T47D (cell line): ENCODE data around the gene REL.
A peak's percentile ranks its signal among the peaks of the same experiment; 100 is the strongest.

ENCODE experiments used
- DNase-seq, 2 experiments: peaks; one replicate each; pipeline versions ENCODE4 v3.0.0 to v3.0.0-alpha.2; 2011 to 2012; ENCODE audit warnings: low read depth in 1 of 2, low spot score in 1 of 2
- JUND ChIP-seq: IDR thresholded peaks from 2 replicates; pipeline ENCODE4 v1.6.1; 2012; ENCODE audit warnings: low read depth
- in situ Hi-C: cut with HindIII; loops from 2 replicates; pipeline ENCODE4 v1.10.0; 2016; ENCODE audit warnings: low sequenced_read_pairs, low pct_unique_long_range_greater_than_20kb

The REL gene

DNA sequence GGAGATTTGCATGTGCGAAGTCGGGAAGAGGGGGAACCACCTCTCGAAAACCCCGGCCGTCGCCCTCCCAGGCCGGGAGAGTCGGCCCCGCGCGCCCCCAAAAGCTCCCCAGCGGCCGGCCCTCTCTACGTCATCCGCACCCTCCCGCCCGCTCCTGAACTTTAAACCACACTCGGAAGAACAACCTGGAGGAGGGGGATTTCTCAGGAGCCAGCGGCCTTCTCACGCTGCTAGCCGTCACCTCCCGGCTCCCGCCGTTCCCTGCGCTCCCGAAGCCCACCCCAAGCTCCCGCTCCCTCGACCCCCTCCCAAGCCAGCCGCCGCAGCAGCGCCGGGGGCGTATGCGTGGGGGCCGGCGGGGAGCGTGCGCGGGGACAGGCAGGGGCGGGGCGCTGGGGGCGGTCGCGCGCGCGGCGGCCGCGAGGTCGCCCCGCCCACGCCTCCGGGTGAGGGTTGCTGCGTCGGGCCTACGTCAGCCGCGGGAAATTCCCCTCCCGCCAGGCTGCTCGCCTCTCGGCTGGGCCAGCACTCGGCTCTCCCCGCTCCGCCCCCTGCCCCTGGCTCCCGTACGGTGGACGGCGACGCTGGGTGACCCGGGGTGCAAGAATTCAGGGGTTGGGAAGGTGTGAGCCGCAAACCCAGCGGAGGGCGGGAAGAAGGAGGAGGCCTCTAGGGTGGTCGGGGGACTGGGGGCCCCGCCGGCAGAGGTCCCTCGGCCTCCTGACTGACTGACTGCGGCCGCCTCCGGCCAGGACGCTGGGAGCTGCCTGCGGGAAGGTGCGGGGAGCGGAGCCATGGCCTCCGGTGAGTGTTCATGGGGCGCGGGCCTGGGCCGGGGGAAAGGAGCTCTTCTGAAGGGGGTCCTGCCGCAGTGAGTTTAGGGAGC is at the start of gene REL:
Gene REL, plus strand, starts transcription at position 528 of the 886 bp plus-strand sequence. Its CDS starts 267 bp downstream, at position 795.
- peak; percentile 67 to 89 for DNase-seq
- TF ChIP-seq JUND: no peak
- in situ Hi-C loops: no loop called here

DNA sequence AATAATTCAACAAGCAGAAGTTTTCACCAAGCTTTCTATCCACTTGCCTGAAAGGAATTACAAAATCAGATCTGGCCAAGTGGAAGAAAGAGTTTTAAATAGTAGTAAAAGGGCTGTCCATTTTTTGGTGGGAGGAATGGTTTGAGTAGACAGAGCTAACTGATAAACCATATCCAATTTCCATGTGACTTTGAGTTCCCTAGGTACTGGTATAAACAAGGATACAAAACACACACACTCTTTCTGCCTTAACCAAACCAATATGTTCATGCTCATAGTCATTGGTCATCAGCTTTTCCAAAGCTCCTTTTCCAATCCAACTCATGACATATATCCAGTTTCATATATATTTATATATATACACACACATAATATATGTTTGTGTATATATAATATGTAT is 49.5 kb upstream of the REL start:
- no peak for TF ChIP-seq JUND
- no peak for DNase-seq
- in situ Hi-C loops: no loop called here

- TF ChIP-seq JUND: no peak
- in situ Hi-C loops: no loop called here
- DNase-seq: no peak
Measured at GRCh38 chr2:60832621-60833020, 48.8 kb upstream of the REL start.

- in situ Hi-C loops: no loop called here
- no peak for DNase-seq
- no peak for TF ChIP-seq JUND
Measured at GRCh38 chr2:60834270-60834717, 47.1 kb upstream of the REL start.

- no peak for DNase-seq
- no peak for TF ChIP-seq JUND
- in situ Hi-C loops: no loop called here
Measured at GRCh38 chr2:60836491-60836890, 44.9 kb upstream of the REL start.

DNA sequence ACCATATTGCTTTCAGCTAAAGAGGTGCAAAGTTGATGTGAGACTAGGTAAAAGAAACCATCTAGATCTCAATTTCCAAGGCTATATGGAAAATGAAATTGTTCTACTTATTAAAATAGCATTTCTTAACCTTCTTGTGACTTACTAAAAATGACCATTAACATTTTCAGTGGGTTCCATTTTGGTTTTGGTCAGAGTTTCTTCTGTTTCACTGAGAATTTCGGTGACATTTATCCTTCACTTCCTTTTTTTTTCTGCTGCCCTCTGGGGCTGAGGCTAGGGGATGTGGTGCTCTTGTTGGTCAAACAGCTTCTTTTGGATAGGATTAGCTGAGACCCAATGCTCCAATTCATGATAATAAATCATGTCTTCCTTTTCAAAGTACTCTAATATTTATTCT is 44.3 kb upstream of the REL start:
- in situ Hi-C loops: no loop called here

DNA sequence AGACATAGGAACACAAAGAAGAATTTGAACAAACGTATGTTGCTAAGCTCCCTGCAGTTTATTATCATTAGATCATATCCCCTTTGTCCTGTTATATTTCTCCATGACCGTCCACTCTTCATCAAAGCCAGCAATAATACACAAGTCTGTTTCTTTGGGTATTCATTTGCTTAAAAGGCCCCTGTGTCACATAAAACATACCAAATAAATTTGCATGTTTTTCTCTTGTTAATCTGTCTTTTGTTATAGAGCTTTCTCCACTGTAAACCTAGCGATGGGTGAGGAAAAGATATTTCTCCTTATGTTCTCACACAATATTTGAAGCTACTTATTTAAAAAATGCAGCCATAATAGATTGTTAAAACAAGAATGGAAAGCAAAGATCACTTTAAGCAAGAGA is 42.9 kb upstream of the REL start:
- in situ Hi-C loops: no loop called here
- no peak for TF ChIP-seq JUND
- DNase-seq: no peak

More for the DNA sequence above, 44.3 kb upstream of the REL start:
- TF ChIP-seq JUND: no peak
- no peak for DNase-seq

DNA sequence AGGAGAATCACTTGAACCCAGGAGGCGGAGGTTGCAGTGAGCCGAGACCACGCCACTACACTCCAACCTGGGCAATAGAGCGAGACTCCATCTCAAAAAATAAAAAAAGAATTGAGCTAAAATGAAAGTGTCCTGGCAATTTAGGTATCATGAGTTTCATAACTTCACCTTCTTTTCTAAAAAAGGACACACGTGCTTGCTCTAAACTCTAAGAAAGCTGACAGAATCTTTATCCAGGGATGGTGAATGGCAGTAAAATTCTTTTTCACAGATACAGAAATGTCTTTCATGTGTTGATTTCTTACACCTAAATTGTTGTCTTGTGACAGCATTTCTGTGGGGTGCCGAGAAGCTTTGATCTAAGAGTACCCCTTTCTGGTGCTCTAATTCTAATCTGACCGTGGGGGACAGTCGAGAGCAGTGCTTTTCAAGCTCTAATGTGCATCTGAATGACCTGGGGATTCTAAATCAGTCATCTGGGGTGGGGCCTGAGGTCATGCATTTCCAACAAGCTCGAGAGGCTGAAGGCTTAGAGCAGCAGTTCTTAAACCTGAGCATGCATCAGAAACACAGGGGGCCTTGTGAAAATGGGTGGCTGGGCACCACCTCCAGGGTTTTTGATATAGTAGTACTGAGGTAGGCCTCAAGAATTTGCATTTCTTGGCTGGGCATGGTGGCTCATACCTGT is 42.1 kb upstream of the REL start:
- no peak for DNase-seq
- in situ Hi-C loops: no loop called here
- no peak for TF ChIP-seq JUND

DNA sequence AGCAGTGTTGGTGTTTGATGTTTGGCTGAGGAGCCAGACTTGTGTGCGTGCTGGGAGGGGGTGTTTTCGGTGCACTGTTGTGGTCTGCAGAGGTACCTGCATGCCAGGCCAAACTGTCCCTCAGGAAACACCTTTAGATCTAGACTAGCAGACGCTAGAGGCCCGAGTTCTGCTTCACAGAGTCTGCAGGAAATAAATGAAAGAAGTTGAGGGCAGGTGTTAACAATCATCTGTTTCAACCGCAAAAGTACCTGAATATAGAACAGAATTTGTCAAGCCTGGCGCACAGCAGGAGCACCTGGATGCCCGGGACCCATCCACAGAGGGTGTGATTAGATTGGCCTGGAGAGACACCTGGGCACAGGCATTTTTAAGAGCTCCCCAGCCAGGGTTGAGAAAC is 40.5 kb upstream of the REL start:
- in situ Hi-C loops: no loop called here
- no peak for DNase-seq
- no peak for TF ChIP-seq JUND

GRCh38 chr2:60843006-60843405 is 38.4 kb upstream of the REL start:
- TF ChIP-seq JUND: no peak
- in situ Hi-C loops: no loop called here
- no peak for DNase-seq

DNA sequence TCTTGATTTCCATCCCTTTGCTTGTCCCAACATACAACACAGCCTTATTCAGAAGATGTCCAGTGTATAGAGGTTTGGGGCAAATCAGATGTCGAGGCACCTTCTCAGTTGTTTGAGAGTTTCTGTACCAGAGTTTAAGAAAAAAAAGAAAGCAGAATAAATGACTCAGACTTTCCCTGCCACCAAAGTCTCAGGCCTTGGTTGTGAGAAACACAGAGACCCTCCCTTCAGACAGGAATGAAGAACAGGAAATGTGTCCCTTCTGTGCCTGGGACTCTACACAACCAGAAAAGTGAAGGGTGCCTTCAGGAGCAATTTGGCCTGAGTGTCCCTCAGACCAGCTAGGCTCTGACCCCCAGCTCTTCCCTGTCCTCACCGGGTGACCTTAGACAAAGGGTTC is 37.3 kb upstream of the REL start:
- no peak for DNase-seq
- no peak for TF ChIP-seq JUND
- in situ Hi-C loops: no loop called here

- no peak for TF ChIP-seq JUND
- in situ Hi-C loops: no loop called here
- DNase-seq: no peak
Measured at GRCh38 chr2:60847854-60848253, 33.5 kb upstream of the REL start.

- DNase-seq: no peak
- in situ Hi-C loops: no loop called here
- no peak for TF ChIP-seq JUND
Measured at GRCh38 chr2:60849187-60849586, 32.2 kb upstream of the REL start.
